ENCODE results near the gene KRTAP27-1. TPM values are rescaled to one million over a fixed set of nuclear protein-coding genes. Genes with fewer than 3 reads are reported as not detected.

Gene KRTAP27-1
- total and polyA plus RNA-seq, 2 donors (not counting 1 experiment from before 2014, with no cell fraction given), result not detected

DNA sequence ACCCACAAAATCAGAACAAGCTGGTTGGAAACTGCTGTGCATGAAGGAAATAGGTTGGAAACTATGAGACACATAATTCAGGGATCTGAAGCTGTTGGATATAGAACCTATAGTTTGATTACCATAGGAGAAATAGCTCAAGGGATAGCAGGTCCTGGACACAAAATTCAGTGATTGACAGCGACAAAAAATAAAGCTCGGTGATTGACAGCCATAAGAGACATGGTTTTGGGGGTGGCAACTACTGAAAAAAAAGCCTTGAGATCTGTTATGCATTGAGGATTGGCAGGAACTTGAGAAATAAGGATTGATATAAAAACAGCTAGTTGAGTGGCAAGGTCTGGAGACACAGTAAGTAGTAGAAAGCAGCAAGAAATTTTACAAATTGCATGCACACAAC, 48.3 kb downstream of the KRTAP27-1 start, which contains the start of gene KRTAP25-1:
Gene KRTAP25-1, minus strand, starts transcription at position 300 of the 400 bp plus-strand sequence. Its CDS starts 24 bp downstream, at position 276.
- TF ChIP-seq, protein P1, sequence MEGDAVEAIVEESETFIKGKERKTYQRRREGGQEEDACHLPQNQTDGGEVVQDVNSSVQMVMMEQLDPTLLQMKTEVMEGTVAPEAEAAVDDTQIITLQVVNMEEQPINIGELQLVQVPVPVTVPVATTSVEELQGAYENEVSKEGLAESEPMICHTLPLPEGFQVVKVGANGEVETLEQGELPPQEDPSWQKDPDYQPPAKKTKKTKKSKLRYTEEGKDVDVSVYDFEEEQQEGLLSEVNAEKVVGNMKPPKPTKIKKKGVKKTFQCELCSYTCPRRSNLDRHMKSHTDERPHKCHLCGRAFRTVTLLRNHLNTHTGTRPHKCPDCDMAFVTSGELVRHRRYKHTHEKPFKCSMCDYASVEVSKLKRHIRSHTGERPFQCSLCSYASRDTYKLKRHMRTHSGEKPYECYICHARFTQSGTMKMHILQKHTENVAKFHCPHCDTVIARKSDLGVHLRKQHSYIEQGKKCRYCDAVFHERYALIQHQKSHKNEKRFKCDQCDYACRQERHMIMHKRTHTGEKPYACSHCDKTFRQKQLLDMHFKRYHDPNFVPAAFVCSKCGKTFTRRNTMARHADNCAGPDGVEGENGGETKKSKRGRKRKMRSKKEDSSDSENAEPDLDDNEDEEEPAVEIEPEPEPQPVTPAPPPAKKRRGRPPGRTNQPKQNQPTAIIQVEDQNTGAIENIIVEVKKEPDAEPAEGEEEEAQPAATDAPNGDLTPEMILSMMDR (conservative IDR thresholded peaks at IDR 0.05 in 1 of 2, IDR thresholded peaks at IDR 0.05 in 1 of 2; ENCODE audit: low read depth in 1 of 2, low read length in 2 of 2), result no peak
- no peak for TF ChIP-seq EZH2 (IDR thresholded peaks at IDR 0.05; ENCODE audit: low read length, missing control alignments)
- no peaks in the 10 kb centered on the region for H3K27me3 ChIP-seq (ENCODE audit: control insufficient read depth, insufficient read depth, low read length)

More for the DNA sequence above, 48.3 kb downstream of the KRTAP27-1 start, which contains the start of gene KRTAP25-1:
- H3K79me2 ChIP-seq (ENCODE audit: control insufficient read depth, insufficient read depth, low read length), result no peaks in the 10 kb centered on the region
- H4K20me1 ChIP-seq (ENCODE audit: control insufficient read depth, extremely low read depth, insufficient read depth, low read length), result no peaks in the 10 kb centered on the region
- H3K4me2 ChIP-seq (ENCODE audit: extremely low read depth, insufficient read depth, low read length), result no peak within 1 kb of the TSS
- H3K9me3 ChIP-seq (ENCODE audit: control insufficient read depth, insufficient read depth, low read depth, low read length), result no peaks in the 10 kb centered on the region
- H3K4me1 ChIP-seq (ENCODE audit: control insufficient read depth, extremely low read depth, insufficient read depth, low read length), result no peaks in the 10 kb centered on the region
- no peaks in the 10 kb centered on the region for H3K36me3 ChIP-seq (ENCODE audit: control insufficient read depth, insufficient read depth, low read length)
- no peak within 1 kb of the TSS for H3K4me3 ChIP-seq (replicated peaks in 1 of 4; ENCODE audit: control extremely low read depth in 1 of 4, insufficient read depth in 1 of 4, low read depth in 3 of 4, low read length in 4 of 4)
- H3K9ac ChIP-seq (ENCODE audit: insufficient read depth, low read length), result no peak within 1 kb of the TSS
- DNase-seq (ENCODE audit: low read depth in 2 of 2), result no peak
- no peak within 1 kb of the TSS for H3K27ac ChIP-seq (ENCODE audit: insufficient read depth, low read length)
- no peak within 1 kb of the TSS for H2AFZ ChIP-seq (ENCODE audit: low read length)

Other genes starting within 250 kb of the KRTAP27-1 start
- not detected in 2 replicates for gene CLDN17, start 170.9 kb downstream of the KRTAP27-1 start, total RNA-seq
- gene CLDN17, start 170.9 kb downstream of the KRTAP27-1 start, polyA plus RNA-seq, result not detected in 2 replicates
- gene CLDN8, start 121.6 kb downstream of the KRTAP27-1 start, total RNA-seq, result not detected in 2 replicates
- gene CLDN8, start 121.6 kb downstream of the KRTAP27-1 start, polyA plus RNA-seq, result not detected in 2 replicates
- gene KRTAP24-1, start 54.7 kb downstream of the KRTAP27-1 start, total RNA-seq, result not detected in 2 replicates
- gene KRTAP24-1, start 54.7 kb downstream of the KRTAP27-1 start, polyA plus RNA-seq, result not detected in 2 replicates
- not detected in 2 replicates for gene KRTAP25-1, start 48.2 kb downstream of the KRTAP27-1 start, total RNA-seq
- gene KRTAP25-1, start 48.2 kb downstream of the KRTAP27-1 start, polyA plus RNA-seq, result not detected in 2 replicates
- gene KRTAP26-1, start 17.4 kb downstream of the KRTAP27-1 start, total RNA-seq, result not detected in 2 replicates
- gene KRTAP26-1, start 17.4 kb downstream of the KRTAP27-1 start, polyA plus RNA-seq, result not detected in 2 replicates
- gene KRTAP23-1, start 10.9 kb upstream of the KRTAP27-1 start, total RNA-seq, result not detected in 2 replicates
- gene KRTAP23-1, start 10.9 kb upstream of the KRTAP27-1 start, polyA plus RNA-seq, result not detected in 2 replicates
- gene KRTAP13-2, start 34.6 kb upstream of the KRTAP27-1 start, total RNA-seq, result not detected in 2 replicates
- not detected in 2 replicates for gene KRTAP13-2, start 34.6 kb upstream of the KRTAP27-1 start, polyA plus RNA-seq
- gene KRTAP13-1, start 58.3 kb upstream of the KRTAP27-1 start, total RNA-seq, result not detected in 2 replicates
- not detected in 2 replicates for gene KRTAP13-1, start 58.3 kb upstream of the KRTAP27-1 start, polyA plus RNA-seq
- not detected in 2 replicates for gene KRTAP13-3, start 88.2 kb upstream of the KRTAP27-1 start, total RNA-seq
- gene KRTAP13-3, start 88.2 kb upstream of the KRTAP27-1 start, polyA plus RNA-seq, result not detected in 2 replicates
- not detected in 2 replicates for gene KRTAP13-4, start 92.5 kb upstream of the KRTAP27-1 start, total RNA-seq
- not detected in 2 replicates for gene KRTAP13-4, start 92.5 kb upstream of the KRTAP27-1 start, polyA plus RNA-seq
- not detected in 2 replicates for gene KRTAP15-1, start 102.6 kb upstream of the KRTAP27-1 start, total RNA-seq
- gene KRTAP15-1, start 102.6 kb upstream of the KRTAP27-1 start, polyA plus RNA-seq, result not detected in 2 replicates
- gene KRTAP19-1, start 142.7 kb upstream of the KRTAP27-1 start, total RNA-seq, result not detected in 2 replicates
- gene KRTAP19-1, start 142.7 kb upstream of the KRTAP27-1 start, polyA plus RNA-seq, result not detected in 2 replicates
- gene KRTAP19-2, start 149.7 kb upstream of the KRTAP27-1 start, total RNA-seq, result not detected in 2 replicates
- gene KRTAP19-2, start 149.7 kb upstream of the KRTAP27-1 start, polyA plus RNA-seq, result not detected in 2 replicates
- gene KRTAP19-3, start 154.3 kb upstream of the KRTAP27-1 start, total RNA-seq, result not detected in 2 replicates
- not detected in 2 replicates for gene KRTAP19-3, start 154.3 kb upstream of the KRTAP27-1 start, polyA plus RNA-seq
- gene KRTAP19-4, start 159.5 kb upstream of the KRTAP27-1 start, total RNA-seq, result not detected in 2 replicates
- gene KRTAP19-4, start 159.5 kb upstream of the KRTAP27-1 start, polyA plus RNA-seq, result not detected in 2 replicates
- not detected in 2 replicates for gene KRTAP19-5, start 164.4 kb upstream of the KRTAP27-1 start, total RNA-seq
- gene KRTAP19-5, start 164.4 kb upstream of the KRTAP27-1 start, polyA plus RNA-seq, result not detected in 2 replicates
- gene KRTAP19-6, start 204.2 kb upstream of the KRTAP27-1 start, total RNA-seq, result not detected in 2 replicates
- not detected in 2 replicates for gene KRTAP19-6, start 204.2 kb upstream of the KRTAP27-1 start, polyA plus RNA-seq
- gene KRTAP19-7, start 223.6 kb upstream of the KRTAP27-1 start, total RNA-seq, result not detected in 2 replicates
- not detected in 2 replicates for gene KRTAP19-7, start 223.6 kb upstream of the KRTAP27-1 start, polyA plus RNA-seq